IPS-18a (cell line): ENCODE results near the gene FAM171A1.
A peak's percentile ranks its signal among the peaks of the same experiment; 100 is the strongest.
"Not testable (repeated sequence)": the region's sequence is repeated elsewhere in the genome, so short reads cannot be mapped to it uniquely, and the experiment has no call there.

Experiments
- H3K27ac ChIP-seq: one replicate; pipeline ENCODE4 v1.5.1; 2013; ENCODE audit warnings: low read length
- H3K27me3 ChIP-seq: one replicate; pipeline ENCODE4 v1.6.1; 2013; ENCODE audit warnings: mild to moderate bottlenecking, low read length; ENCODE audit not compliant: control insufficient read depth, insufficient read depth
- H3K36me3 ChIP-seq: one replicate; pipeline ENCODE4 v1.6.1; 2013; ENCODE audit warnings: low read depth, low read length; ENCODE audit not compliant: control insufficient read depth
- H3K4me1 ChIP-seq: one replicate; pipeline ENCODE4 v1.6.1; 2013; ENCODE audit warnings: low read depth, low read length; ENCODE audit not compliant: control insufficient read depth
- H3K4me3 ChIP-seq: one replicate; pipeline ENCODE4 v1.5.1; 2013; ENCODE audit warnings: low read length
- H3K9ac ChIP-seq: one replicate; pipeline ENCODE4 v1.6.1; 2013; ENCODE audit warnings: mild to moderate bottlenecking, low read length, moderate library complexity
- H3K9me3 ChIP-seq: one replicate; pipeline ENCODE4 v1.6.1; 2013; ENCODE audit warnings: low read depth, low read length; ENCODE audit not compliant: control insufficient read depth

Gene FAM171A1

GRCh38 chr10:15370856-15371701, at the start of gene FAM171A1:
FAM171A1 (minus strand) TSS chr10:15371289; CDS start chr10:15371052, 237 bp downstream.
- peaks cover 5% of the 10 kb centered on the region for H3K4me1 ChIP-seq
- H3K9me3 ChIP-seq = no peaks in the 10 kb centered on the region
- H3K9ac ChIP-seq = peak within 1 kb of the TSS; percentile 80
- H3K27ac ChIP-seq = no peak within 1 kb of the TSS
- H3K27me3 ChIP-seq = peaks cover 15% of the 10 kb centered on the region
- peak within 1 kb of the TSS; percentile 70 for H3K4me3 ChIP-seq
- H3K36me3 ChIP-seq = no peaks in the 10 kb centered on the region

GRCh38 chr10:15420858-15421257, 49.8 kb upstream of the FAM171A1 start:
- Histone ChIP-seq H3K27me3 (no peaks in the 10 kb centered on the region), H3K9me3 (no peaks in the 10 kb centered on the region), H3K9ac (no peak overlapping the region), H3K27ac (no peak overlapping the region), H3K4me1 (no peaks in the 10 kb centered on the region), H3K36me3 (no peaks in the 10 kb centered on the region), H3K4me3 (no peak overlapping the region)

DNA sequence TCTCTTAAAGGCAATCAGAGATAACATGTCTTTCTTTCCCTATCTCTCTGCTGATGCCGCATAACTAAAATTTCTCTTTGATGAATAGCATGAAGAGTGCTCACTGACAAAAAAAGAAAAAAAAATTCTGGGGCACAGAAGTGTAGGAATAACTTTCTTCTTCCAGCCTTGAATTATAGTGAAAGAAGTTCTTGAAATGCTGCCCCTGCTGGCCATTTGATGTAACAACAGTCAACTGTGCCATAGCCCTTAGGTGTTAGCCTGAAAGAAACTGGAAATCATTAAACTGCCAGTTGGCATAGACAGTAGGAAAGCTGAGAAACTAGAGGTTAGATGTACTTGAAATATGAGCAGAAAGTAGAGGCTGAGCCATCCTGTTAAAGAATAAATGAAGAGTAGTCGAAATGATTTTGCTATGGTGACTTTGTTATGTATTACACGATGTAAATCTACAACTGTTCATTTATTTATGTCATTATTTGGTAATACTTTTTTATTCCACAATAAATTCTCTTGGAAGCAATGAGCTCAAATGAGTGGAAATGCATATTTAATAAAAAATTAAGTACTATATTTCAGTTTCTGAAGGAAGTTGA, 48.3 kb upstream of the FAM171A1 start:
- Histone ChIP-seq H3K36me3 (no peaks in the 10 kb centered on the region), H3K27me3 (no peaks in the 10 kb centered on the region), H3K4me1 (no peaks in the 10 kb centered on the region), H3K27ac (no peak overlapping the region), H3K9me3 (peaks cover 6% of the 10 kb centered on the region), H3K4me3 (no peak overlapping the region), H3K9ac (no peak overlapping the region)

DNA sequence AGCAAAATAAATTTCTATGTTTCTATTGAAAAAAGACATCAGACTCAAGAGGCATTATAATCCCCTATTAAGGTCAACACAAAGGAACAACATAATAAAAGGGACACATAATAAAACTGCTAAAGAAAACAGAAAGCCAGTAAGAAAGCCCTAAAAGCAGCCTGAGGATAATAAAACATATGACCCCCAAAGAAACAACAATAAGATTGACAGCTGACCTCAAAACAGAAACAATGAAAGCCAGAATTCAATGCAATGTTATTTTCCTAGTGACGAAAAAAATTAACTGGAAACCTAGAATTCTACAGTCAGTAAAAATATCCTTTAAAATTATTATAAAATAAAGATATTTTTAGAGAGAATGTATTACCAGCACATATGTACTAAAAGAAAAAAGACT, 44.9 kb upstream of the FAM171A1 start:
- Histone ChIP-seq H3K27ac (no peak overlapping the region), H3K9ac (no peak overlapping the region), H3K4me1 (no peaks in the 10 kb centered on the region), H3K27me3 (no peaks in the 10 kb centered on the region), H3K4me3 (no peak overlapping the region), H3K9me3 (peaks cover 6% of the 10 kb centered on the region), H3K36me3 (no peaks in the 10 kb centered on the region)

DNA sequence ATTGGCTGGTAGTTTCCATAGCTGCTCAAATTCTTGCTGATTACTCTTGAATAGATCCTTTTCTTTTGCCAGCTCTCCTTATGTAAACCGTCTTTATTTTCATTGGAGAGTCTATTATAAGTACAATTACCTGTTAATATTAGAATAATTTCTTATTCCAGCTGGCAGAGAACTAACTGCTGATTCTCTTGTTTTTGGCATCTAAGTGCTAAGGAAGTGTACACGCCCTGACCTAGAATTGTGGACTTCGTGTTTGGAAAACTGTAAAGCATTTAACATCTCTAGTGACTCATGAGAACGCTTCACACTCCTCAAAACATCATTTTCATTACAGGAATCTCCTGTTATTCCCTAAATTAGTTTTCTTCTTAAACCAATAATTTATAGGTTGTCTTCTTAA, 39.9 kb upstream of the FAM171A1 start:
- Histone ChIP-seq H3K4me3 (no peak overlapping the region), H3K9me3 (peaks cover 6% of the 10 kb centered on the region), H3K4me1 (no peaks in the 10 kb centered on the region), H3K27me3 (no peaks in the 10 kb centered on the region), H3K27ac (no peak overlapping the region), H3K9ac (no peak overlapping the region), H3K36me3 (no peaks in the 10 kb centered on the region)

DNA sequence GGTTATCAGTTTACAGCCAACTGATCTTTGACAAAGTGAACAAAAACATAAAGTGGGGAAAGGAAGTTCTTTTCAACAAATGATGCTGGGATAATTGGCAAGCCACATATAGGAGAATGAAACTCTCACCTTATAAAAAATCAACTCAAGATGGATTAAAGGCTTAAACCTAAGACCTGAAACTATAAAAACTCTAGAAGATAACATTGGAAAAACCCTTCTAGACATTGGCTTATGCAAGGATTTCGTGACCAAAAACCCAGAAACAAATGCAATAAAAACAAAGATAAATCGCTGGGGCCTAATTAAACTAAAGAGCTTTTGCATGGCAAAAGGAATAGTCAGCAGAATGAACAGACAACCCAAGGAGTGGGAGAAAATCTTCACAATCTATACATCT, 38.3 kb upstream of the FAM171A1 start:
- H3K27me3 ChIP-seq, H3K4me3 ChIP-seq, H3K9ac ChIP-seq, H3K9me3 ChIP-seq, H3K27ac ChIP-seq, H3K4me1 ChIP-seq, H3K36me3 ChIP-seq: not testable (repeated sequence)

DNA sequence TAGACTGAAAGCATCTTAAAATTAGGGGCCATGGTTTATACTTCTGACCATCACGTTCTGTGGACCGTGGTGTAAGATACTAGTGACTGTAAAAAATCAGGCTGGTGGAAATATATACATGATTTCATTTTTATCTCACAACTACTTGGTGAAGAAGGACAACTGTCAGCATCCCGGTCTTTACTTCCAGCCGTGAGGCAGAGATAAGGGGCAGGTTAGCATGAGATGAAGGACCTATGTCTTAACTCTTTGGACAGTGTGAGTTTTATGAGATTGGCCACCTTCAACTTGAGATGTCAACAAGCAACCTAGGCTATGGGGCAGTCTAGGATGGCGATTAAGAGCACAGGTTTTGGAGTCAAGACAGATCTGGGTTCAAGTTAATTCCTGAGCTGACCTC, 37.5 kb upstream of the FAM171A1 start:
- Histone ChIP-seq H3K4me3 (no peak overlapping the region), H3K27me3 (no peaks in the 10 kb centered on the region), H3K9ac (no peak overlapping the region)

DNA sequence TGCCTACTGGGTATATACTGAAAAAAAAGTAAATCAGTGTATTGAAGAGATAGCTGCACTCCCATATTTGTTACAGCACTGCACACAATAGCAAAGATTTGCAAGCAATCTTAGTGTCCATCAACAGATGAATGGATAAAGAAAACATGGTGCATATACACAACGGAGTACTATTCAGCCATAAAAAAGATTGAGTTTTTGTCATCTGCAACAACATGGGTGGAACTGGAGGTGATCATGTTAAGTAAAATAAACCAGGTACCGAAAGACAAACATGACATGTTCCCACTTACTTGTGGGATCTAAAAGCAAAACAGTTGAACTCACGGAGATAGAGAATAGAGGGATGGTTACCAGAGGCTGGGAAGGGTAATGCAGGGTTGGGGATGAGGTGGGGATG, 34.2 kb upstream of the FAM171A1 start:
- H3K9ac ChIP-seq = no peak overlapping the region
- H3K9me3 ChIP-seq = no peaks in the 10 kb centered on the region
- H3K36me3 ChIP-seq = no peaks in the 10 kb centered on the region
- no peak overlapping the region for H3K4me3 ChIP-seq
- no peaks in the 10 kb centered on the region for H3K27me3 ChIP-seq
- H3K4me1 ChIP-seq = peaks cover 3% of the 10 kb centered on the region
- no peak overlapping the region for H3K27ac ChIP-seq

More for the DNA sequence above, 37.5 kb upstream of the FAM171A1 start:
- Histone ChIP-seq H3K27ac (no peak overlapping the region), H3K9me3 (no peaks in the 10 kb centered on the region), H3K4me1 (no peaks in the 10 kb centered on the region), H3K36me3 (no peaks in the 10 kb centered on the region)

GRCh38 chr10:15401382-15401781, 30.3 kb upstream of the FAM171A1 start:
- Histone ChIP-seq H3K36me3 (no peaks in the 10 kb centered on the region), H3K27ac (no peak overlapping the region), H3K4me1 (peaks cover 3% of the 10 kb centered on the region), H3K9me3 (no peaks in the 10 kb centered on the region), H3K4me3 (no peak overlapping the region), H3K27me3 (no peaks in the 10 kb centered on the region), H3K9ac (no peak overlapping the region)

GRCh38 chr10:15400461-15400860, 29.4 kb upstream of the FAM171A1 start:
- H3K36me3 ChIP-seq, H3K27ac ChIP-seq, H3K27me3 ChIP-seq, H3K9me3 ChIP-seq, H3K4me1 ChIP-seq, H3K9ac ChIP-seq, H3K4me3 ChIP-seq: not testable (repeated sequence)

GRCh38 chr10:15399060-15399661, 28.1 kb upstream of the FAM171A1 start:
- no peaks in the 10 kb centered on the region for H3K9me3 ChIP-seq
- H3K27me3 ChIP-seq = no peaks in the 10 kb centered on the region
- no peak overlapping the region for H3K9ac ChIP-seq
- H3K4me3 ChIP-seq = no peak overlapping the region
- peaks cover 3% of the 10 kb centered on the region for H3K4me1 ChIP-seq
- no peak overlapping the region for H3K27ac ChIP-seq
- H3K36me3 ChIP-seq = no peaks in the 10 kb centered on the region
